Measurements from ENCODE around the gene MAFF.
"Not testable (repeated sequence)": the region's sequence is repeated elsewhere in the genome, so short reads cannot be mapped to it uniquely, and the experiment has no call there.

MAFF gene

GRCh38 chr22:38223289-38223960, 21.6 kb downstream of the MAFF start:
- DNase-seq (ENCODE audit: low read depth), result no peak

- no peak for DNase-seq (ENCODE audit: low read depth)
Observed at GRCh38 chr22:38226853-38227649, 25.3 kb downstream of the MAFF start.

DNA sequence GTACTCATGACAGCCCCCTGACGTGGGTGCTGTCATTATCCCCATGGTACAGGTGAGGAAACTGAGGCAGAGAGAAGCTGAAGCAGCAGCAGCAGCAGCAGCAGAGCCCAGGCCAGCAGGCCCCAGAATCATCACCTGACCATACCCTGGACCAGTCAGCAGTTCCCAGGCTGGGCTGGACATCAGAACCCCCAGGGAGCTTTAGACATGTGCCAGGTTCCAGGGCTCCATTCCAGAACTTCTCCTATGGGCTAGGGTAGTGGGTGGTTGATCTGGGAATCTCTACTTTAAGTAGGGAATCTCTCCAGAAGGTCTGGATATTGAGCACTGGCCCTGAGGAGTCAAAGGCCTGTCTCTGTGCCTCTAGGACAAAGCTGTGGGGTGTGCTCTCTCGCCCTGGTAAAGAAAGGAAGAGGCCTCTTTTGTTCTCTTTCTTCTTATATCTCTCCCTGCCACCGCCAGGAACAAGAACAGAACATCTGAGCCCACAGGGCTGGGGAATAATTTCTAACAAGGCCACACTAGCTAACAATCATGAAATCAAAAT, 26.6 kb downstream of the MAFF start:
- DNase-seq (ENCODE audit: low read depth), result no peak

GRCh38 chr22:38228873-38229740, 27.3 kb downstream of the MAFF start:
- peak; percentile 48 for DNase-seq (ENCODE audit: low read depth)

GRCh38 chr22:38230108-38230825, 28.5 kb downstream of the MAFF start:
- DNase-seq (ENCODE audit: low read depth), result no peak

DNA sequence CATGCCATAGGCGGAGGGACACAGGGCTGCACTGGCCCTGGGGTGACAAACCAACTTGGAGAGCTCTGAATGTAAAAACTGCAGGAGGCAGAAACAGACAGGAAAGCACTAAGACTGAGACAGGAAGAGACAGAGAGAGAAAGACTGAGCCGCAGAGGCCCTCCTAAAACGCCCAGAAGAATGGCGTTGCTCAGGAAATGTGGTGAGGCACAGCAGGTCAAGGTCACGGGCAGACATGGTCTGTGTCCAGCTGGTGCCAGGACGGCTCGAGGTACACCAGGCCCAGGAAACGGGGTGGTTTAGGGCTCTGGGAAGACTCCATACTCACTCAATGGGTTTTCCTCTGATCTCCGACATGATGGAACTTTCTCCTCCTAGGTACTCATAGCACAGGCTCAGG, 29.1 kb downstream of the MAFF start:
- no peak for DNase-seq (ENCODE audit: low read depth)

GRCh38 chr22:38232196-38232595, 30.4 kb downstream of the MAFF start:
- DNase-seq (ENCODE audit: low read depth), result no peak

DNA sequence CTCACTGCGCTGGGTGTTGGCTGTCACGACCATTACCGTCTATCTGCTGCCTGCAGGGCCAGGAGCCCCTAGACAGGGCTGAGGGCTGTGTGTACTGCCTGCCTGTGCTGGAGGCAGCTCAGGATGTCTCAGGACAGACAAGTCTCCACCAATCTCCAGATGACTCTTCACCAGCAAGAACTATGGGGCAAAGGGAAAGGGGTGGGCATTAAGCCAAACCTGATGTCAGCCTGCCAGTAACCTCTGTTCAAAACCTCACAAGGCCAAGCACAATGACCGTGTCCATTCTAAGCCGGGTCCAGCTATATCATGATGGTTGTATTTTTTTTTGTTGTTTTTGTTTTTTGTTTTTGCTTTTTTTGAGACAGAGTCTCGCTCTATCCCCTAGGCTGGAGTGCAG, 31.6 kb downstream of the MAFF start:
- peak; percentile 25 for DNase-seq (ENCODE audit: low read depth)

DNA sequence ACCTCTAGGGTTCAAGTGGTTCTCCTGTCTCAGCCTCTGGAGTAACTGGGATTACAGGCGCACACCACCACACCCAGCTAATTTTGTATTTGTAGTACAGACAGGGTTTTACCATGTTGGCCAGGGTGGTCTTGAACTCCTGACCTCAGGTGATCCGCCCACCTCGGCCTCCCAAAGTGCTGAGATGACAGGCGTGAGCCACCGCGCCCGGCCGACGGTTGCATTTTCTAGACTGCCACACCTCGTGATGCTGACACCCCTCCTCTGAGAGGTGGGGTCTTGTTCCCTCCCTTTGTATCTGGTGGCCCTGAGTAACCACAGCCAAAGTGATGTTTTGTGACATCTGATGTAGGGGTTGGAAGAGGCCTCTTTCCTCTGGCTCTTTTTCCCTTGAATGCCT, 32.1 kb downstream of the MAFF start:
- DNase-seq (ENCODE audit: low read depth), result not testable (repeated sequence)

DNA sequence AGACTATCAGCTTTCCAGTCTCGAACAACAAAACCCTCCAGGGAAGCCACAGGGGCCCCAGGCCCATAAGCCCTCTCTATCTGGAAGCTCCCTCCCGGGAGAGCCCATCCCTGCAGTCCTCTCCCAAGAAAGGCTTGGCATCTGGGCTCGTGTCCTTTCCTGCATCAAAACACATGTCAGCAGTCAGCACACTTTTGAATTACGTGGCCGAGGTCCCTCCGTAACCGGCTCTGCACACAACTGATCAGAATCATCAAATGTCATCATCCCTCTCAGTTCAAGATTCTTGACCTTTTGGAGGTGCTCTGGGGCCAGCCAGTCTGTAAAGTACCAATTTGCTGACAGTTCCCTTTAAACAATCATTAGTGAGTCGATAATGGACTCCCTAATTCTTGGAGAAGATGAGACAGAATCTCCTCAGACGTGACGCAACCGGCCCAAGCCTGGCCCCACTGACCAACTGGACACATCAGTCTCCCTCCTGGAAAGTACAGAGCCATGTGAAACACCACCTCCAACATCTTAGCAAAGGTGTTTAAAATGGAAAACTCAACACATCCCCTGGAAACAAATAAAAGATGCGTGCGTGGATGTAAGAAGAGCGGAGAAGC, 33.6 kb downstream of the MAFF start:
- no peak for DNase-seq (ENCODE audit: low read depth)

- DNase-seq (ENCODE audit: low read depth), result no peak
Observed at GRCh38 chr22:38236786-38237185, 35.0 kb downstream of the MAFF start.

GRCh38 chr22:38238519-38239071, 36.8 kb downstream of the MAFF start:
- no peak for DNase-seq (ENCODE audit: low read depth)

- peak; percentile 80 for DNase-seq (ENCODE audit: low read depth)
Observed at GRCh38 chr22:38239101-38239761, 37.4 kb downstream of the MAFF start.

- DNase-seq (ENCODE audit: low read depth), result peak; percentile 63
Observed at GRCh38 chr22:38240734-38241252, 39.0 kb downstream of the MAFF start.

GRCh38 chr22:38243007-38243765, 41.4 kb downstream of the MAFF start:
- DNase-seq (ENCODE audit: low read depth), result no peak

DNA sequence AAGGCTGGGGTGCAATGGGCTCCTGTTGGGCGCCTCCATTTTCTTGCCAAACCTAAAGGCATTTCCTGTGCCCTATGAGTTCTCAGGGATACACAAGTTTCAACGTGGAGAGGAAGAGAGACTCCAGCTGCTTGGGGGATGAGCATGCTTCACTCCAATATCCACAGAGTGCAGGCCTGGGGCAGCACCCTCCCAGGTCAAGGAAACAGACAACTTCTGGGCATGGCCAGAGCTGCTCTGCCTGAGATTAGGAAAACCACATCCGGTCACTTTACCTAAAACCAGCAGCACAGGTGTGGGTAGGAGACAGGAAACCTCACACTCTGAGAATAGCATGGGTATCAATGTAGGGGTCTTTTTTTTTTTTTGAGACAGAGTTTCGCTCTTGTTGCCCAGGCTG, 42.3 kb downstream of the MAFF start:
- DNase-seq (ENCODE audit: low read depth), result no peak

GRCh38 chr22:38246046-38246658, 44.4 kb downstream of the MAFF start:
- no peak for DNase-seq (ENCODE audit: low read depth)

GRCh38 chr22:38246692-38247091, 44.9 kb downstream of the MAFF start:
- DNase-seq (ENCODE audit: low read depth), result no peak

GRCh38 chr22:38247713-38248112, 45.9 kb downstream of the MAFF start:
- DNase-seq (ENCODE audit: low read depth), result no peak
